Right atrium auricular region (tissue), 2 donors: ENCODE measurements around the gene SPDYE2B. TPM values are rescaled to one million over a fixed set of nuclear protein-coding genes. Genes with fewer than 3 reads are reported as not detected.
A peak's percentile ranks its signal among the peaks of the same experiment; 100 is the strongest.
"Not testable (repeated sequence)": the region's sequence is repeated elsewhere in the genome, so short reads cannot be mapped to it uniquely, and the experiment has no call there.

Experiments used
- DNase-seq: peaks from one replicate; pipeline ENCODE4 v3.0.0-alpha.2; 2019; ENCODE audit warnings: low spot score
- H3K27ac ChIP-seq, 2 donors: fragments of 200-600 bp; sonication (generic); 1 replicate in 1 of 2; 2 replicates in 1 of 2; pipeline ENCODE4 v1.5.1; 2016 to 2019
- H3K27me3 ChIP-seq, 2 donors: fragments of 200-600 bp; sonication (generic); one replicate each; pipeline versions ENCODE4 v1.5.1 to v1.6.0; 2017 to 2019
- H3K36me3 ChIP-seq: fragments of 200-600 bp; sonication (generic); one replicate; pipeline ENCODE4 v1.5.1; 2016
- H3K4me1 ChIP-seq, 2 donors: fragments of 200-600 bp; sonication (generic); one replicate each; pipeline versions ENCODE4 v1.5.1 to v1.6.0; 2017 to 2019
- H3K4me3 ChIP-seq, 2 donors: fragments of 200-600 bp; sonication (generic); 1 replicate in 1 of 2; 2 replicates in 1 of 2; pipeline ENCODE4 v1.5.1; 2017 to 2019; ENCODE audit warnings: mild to moderate bottlenecking in 1 of 2, moderate library complexity in 1 of 2
- H3K9me3 ChIP-seq, 2 donors: fragments of 200-600 bp; sonication (generic); one replicate each; pipeline ENCODE4 v1.5.1; 2019
- total RNA-seq, 2 donors: library from RNA; depleted of rRNA; stranded (reverse); fragments of >200 nt; gene quantifications; one replicate each; pipeline ENCODE4 v1.1.0, GENCODE V29; 2016

Gene SPDYE2B, protein sequence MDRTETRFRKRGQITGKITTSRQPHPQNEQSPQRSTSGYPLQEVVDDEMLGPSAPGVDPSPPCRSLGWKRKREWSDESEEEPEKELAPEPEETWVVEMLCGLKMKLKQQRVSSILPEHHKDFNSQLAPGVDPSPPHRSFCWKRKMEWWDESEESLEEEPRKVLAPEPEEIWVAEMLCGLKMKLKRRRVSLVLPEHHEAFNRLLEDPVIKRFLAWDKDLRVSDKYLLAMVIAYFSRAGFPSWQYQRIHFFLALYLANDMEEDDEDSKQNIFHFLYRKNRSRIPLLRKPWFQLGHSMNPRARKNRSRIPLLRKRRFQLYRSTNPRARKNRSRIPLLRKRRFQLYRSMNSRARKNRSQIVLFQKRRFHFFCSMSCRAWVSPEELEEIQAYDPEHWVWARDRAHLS
- not detected for total RNA-seq

DNA sequence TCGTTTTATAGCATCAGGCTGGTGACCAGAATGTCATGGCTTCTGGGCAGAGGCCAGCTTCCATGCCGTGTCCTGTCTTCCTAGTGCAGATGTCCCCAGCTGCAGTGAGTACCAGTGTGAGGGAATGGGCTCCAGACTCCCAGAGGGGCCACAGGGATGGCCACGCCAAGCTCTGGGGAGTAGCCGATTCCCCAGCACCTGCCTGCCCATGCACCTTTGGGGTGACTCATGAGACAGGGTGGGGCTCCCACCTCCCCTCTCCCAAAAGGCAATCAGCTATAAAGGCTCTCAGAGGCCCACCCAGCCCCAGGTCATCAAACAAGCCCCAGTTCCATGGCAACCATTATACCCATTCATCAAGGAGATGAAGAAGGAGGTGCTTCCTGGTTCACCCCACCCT is at the start of gene SPDYE2B:
Gene SPDYE2B, plus strand, starts transcription at position 396 of the 400 bp plus-strand sequence. CDS start 2,030 bp downstream, outside the sequence.
- DNase-seq, H3K36me3 ChIP-seq: not testable (repeated sequence)

DNA sequence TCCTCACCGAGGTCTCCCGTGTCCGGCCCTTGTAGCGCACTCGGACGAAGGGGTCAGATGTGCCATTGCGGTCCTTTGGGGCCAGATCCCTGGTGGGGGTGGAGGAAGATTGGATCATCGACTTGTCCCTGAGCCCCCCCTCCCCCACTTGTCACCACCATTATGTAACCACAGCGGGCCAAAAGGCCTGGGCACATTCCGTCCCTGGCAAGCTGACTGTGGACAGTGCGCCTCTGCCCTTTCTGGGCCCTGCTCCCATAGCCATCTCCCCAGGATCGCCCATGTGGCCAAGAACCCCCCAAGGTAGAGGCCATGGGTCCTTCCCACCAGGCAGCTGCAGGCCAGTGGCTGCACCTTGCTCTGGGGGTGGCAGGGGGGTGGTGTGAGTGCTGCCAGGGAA is 47.8 kb upstream of the SPDYE2B start:
- DNase-seq, H3K36me3 ChIP-seq, H3K4me1 ChIP-seq, H3K4me3 ChIP-seq, H3K9me3 ChIP-seq, H3K27me3 ChIP-seq, H3K27ac ChIP-seq: not testable (repeated sequence)

More for the DNA sequence above, at the start of gene SPDYE2B:
- H3K9me3 ChIP-seq, H3K27ac ChIP-seq, H3K27me3 ChIP-seq, H3K4me1 ChIP-seq, H3K4me3 ChIP-seq: not testable (repeated sequence)

DNA sequence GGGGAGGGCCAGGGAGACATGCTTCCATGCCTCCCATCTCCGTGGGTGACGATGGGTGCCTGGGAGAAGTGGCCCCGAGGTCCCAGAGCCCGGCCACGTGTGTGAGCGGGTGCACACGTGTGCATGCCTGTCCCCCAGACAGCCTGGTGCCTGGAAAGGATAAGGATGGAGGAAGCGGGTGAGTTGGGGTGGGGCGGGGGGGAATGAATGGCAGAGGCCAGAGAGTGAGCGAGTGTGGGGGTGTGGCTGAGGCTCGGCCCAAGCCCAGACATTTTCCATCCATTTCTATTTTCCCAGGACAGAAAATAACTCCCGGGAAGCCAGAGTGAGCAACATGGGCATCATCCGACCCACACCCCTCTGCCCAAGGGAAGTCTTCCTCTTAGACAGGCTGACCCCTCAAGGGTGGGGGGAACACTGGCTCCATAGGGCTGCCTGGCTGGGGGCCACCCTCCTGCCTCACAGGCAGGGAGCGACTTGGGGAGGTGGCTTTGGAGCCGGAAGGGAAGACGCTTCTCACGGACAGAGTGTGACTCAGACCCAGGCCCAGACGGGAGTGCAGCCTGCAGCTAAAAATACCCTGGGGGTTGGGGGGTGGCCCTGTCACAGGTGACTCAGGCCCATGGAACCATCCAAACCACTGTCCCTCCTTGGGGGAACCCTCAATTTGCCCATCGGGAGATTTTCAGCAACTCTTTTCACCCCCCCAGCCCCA is 45.5 kb upstream of the SPDYE2B start:
- not testable (repeated sequence) for H3K4me1 ChIP-seq, H3K4me3 ChIP-seq, H3K27me3 ChIP-seq, H3K36me3 ChIP-seq, H3K27ac ChIP-seq, H3K9me3 ChIP-seq, DNase-seq

DNA sequence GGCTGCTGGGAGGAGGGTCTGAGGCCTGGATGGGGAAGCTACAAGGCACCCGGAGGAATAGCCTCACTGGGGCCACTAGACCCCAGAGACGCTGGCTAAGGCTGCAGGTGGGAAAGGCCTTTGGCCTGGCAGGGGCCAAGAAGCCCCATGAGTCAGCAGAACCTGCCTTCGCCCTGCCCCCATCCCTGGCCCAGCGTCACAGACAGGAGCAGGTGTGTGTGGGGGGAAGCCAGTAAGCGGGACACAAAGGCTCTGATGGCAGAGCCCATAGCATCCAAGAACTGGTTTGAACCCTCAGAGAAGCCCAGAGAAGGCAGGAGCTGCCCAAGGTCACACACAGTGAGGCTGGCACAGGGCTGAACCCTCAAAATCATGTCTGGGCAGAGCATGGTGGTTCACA is 43.3 kb upstream of the SPDYE2B start:
- H3K4me3 ChIP-seq, DNase-seq, H3K9me3 ChIP-seq, H3K4me1 ChIP-seq, H3K27ac ChIP-seq, H3K36me3 ChIP-seq, H3K27me3 ChIP-seq: not testable (repeated sequence)

DNA sequence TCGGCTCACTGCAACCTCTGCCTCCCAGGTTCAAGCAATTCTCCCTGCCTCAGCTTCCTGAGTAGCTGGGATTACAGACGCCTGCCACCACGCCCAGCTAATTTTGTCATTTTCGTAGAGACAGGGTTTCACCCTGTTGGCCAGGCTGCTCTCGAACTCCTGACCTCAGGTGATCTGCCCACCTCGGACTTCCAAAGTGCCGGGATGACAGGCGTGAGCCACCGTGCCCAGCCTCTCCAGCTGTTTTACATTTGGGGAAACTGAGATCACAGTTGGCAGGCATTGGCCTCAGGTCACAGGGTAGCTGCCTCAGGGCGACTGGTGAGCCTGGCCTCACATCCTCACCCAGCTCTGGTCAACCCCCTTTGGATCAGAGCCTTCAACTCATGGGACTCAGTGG is 40.4 kb upstream of the SPDYE2B start:
- not testable (repeated sequence) for H3K4me1 ChIP-seq, H3K27ac ChIP-seq, H3K9me3 ChIP-seq, H3K4me3 ChIP-seq, H3K27me3 ChIP-seq, H3K36me3 ChIP-seq, DNase-seq

DNA sequence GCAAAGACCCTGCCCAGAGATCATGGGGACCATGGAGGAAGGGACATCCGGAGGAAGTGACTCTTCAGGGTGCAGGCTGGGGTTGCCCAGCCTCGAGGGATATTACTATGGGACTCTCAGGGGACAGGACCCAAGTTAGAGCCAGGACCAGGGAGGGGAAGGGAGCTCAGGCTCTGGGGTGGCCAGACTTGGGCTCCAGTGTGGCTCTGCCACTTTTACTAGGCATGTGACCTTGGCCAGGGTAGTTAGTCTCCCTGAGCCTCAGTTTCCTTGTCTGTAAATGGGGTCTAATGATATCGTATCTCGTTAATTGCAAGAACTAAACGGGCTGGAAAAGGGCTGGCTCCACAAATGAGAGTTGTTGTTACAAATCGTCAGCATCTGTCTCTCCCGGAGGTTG is 39.7 kb upstream of the SPDYE2B start:
- not testable (repeated sequence) for H3K4me3 ChIP-seq, DNase-seq

DNA sequence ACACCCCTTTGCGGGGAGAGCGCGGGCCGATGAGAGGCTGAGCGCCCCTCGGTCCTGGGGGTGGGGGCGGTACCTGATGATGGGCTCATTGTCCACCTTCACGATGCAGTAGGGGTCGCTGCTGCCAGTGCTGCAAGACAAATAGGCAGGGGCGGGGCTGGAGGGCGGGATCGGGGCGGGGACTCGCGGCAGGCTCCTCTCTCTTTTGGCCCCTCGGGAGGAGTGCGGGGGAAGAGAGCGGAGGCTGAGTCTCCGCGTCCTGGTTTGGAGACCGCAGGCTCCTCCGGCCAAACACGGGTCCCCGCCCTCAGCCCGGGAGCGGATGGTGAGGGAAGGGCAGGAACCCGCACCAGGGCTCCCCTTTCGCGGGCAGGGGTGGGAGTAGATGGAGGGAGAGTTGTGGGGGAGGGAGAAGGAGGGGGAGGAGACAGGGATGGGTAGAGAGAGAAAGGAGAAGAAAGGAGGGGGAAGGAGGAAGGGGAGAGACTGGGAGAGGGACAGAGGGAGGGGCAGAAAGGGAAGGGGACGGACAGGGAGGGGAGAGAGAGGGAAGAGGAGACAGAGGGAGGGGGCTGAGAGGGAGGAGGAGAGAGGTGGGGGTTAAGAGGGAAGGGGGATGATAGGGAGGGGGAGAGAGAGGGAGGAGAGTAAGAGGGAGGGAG is 39.0 kb upstream of the SPDYE2B start:
- not testable (repeated sequence) for H3K4me3 ChIP-seq, H3K4me1 ChIP-seq

More for the DNA sequence above, 39.7 kb upstream of the SPDYE2B start:
- not testable (repeated sequence) for H3K9me3 ChIP-seq, H3K4me1 ChIP-seq, H3K27me3 ChIP-seq, H3K36me3 ChIP-seq, H3K27ac ChIP-seq

DNA sequence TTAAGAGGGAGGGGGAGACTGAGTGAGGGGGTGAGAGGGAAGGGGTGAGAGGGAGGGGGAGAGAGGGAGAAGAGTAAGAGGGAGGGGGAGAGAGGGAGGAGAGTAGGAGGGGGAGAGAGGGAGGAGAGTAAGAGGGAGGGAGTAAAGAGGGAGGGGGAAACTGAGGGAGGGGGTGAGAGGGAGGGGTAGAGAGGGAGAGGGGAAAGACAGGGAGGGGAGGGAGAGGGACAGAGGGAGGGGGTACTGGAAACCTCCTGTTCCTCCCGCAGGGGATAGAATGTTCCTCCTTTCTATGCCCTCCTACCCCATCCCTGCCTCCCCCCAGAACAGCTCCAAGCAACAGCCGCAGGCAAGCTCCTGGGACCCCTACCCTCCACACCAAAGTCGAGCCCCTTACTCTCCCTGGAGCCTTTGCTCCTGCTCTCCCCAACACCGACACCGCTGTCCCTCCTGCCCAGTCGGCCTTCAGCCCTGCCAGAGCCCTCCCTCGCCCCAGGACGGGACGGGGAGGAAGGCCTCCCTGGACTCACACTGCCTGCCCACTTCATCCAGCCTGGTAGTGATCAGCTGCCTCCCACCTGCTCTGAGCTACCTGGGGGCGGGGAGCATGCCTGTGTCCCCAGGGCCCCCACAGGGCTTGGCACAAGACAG is 38.3 kb upstream of the SPDYE2B start:
- not testable (repeated sequence) for H3K4me3 ChIP-seq, H3K27me3 ChIP-seq, H3K4me1 ChIP-seq, H3K36me3 ChIP-seq, DNase-seq, H3K9me3 ChIP-seq
- peak overlapping the region in 1 of 2 donors; percentile 39 for H3K27ac ChIP-seq

More for the DNA sequence above, 39.0 kb upstream of the SPDYE2B start:
- not testable (repeated sequence) for H3K27ac ChIP-seq, DNase-seq, H3K27me3 ChIP-seq, H3K9me3 ChIP-seq, H3K36me3 ChIP-seq

DNA sequence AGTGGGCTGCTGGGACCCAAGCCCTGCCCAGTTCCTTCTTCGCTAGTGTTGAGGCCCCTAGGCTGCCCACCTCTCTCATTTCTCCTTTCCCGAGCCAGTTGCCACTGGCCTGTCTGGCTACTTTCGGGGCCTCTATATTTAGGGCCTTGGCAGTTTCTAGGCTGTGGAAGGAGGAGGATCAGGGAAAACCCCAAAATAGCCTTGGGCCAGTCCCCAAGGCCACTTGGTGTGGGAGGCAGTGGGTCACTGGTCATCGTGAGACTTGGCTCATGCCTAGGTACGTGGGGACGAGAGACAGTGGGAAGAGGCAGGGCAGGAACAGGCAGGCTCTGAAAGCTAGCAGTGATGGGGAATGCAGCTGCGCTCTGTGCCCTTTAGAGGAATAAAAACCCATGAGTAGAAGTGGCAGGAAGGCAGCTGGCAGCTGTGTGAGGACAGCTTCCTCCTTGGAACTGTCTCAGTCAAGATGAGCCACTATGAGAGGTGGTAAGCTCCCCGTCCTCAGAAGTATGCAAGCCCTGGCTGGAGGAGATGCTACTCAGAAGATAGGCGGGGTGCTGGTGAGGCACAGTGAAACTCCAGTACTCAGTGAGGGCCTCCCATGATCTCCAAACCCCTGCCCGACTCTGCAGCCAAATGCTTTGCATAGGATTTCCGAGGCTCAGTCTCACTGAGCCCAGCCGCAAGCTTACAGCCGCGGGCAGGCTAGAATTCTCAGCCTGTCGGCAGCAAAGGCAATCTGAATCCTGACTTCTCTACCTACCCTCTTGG is 36.4 kb upstream of the SPDYE2B start:
- H3K27ac ChIP-seq, H3K27me3 ChIP-seq, H3K4me1 ChIP-seq, H3K9me3 ChIP-seq, DNase-seq, H3K4me3 ChIP-seq, H3K36me3 ChIP-seq: not testable (repeated sequence)

DNA sequence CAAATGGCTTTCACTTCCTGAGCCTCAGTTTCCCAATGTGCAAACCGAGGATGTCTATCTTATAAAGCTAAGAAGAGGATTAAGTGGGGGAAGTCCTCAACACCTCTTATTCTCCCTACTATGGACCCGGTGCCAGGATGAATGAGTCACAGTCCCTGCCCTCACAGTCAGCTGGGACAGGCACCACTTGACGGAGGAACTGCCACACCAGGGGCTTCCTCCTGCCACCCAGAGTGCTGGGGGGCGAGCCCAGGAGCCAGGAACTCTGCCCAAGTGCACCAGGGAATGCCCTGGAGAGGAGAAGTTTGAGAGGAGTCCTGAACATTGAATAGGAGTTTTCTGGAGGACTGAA is 35.8 kb upstream of the SPDYE2B start:
- not testable (repeated sequence) for H3K4me3 ChIP-seq, H3K27ac ChIP-seq, H3K36me3 ChIP-seq, H3K9me3 ChIP-seq, H3K4me1 ChIP-seq, DNase-seq, H3K27me3 ChIP-seq

DNA sequence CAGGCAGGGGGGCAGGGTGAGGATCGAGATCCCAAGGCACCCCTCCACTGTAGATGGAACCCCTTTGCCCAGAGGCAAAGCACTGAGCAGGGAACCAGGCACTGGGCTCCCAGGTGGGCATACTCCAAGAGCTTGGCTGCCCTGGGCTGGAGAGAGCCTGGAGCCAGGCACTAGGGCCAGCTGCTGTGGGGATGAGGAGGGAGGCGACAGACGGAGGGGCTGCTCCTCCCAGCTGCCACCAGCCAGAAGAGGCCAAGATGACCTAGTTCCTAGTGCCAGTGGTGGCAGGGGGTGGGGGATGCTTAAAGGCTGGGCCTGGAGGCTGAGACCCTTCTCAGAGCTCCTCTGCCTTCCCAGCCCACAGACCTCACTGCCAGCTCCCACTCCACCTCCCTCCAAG is 35.2 kb upstream of the SPDYE2B start:
- H3K4me3 ChIP-seq, DNase-seq, H3K27ac ChIP-seq, H3K27me3 ChIP-seq, H3K36me3 ChIP-seq, H3K4me1 ChIP-seq, H3K9me3 ChIP-seq: not testable (repeated sequence)

DNA sequence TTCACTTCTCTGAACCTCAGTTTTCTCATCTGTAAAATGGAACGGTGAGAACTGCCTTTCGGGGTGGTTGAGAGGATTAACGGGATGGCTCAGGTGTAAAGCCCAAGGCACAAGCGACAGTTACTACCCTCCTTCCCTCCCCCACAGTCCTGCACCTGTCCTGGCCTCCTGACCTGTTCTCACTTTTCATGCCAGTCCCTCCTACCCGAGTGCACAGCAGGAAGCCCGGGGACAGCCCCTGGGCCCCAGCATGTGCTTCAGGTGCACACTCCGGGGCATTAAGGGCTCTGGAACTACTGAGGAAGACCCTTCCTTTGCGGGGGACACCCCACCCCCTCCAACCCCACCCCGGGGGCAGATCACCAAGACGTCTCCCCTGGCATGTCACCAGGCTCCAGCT is 34.2 kb upstream of the SPDYE2B start:
- not testable (repeated sequence) for H3K27me3 ChIP-seq, H3K36me3 ChIP-seq, H3K4me3 ChIP-seq, H3K27ac ChIP-seq, H3K4me1 ChIP-seq, DNase-seq, H3K9me3 ChIP-seq

DNA sequence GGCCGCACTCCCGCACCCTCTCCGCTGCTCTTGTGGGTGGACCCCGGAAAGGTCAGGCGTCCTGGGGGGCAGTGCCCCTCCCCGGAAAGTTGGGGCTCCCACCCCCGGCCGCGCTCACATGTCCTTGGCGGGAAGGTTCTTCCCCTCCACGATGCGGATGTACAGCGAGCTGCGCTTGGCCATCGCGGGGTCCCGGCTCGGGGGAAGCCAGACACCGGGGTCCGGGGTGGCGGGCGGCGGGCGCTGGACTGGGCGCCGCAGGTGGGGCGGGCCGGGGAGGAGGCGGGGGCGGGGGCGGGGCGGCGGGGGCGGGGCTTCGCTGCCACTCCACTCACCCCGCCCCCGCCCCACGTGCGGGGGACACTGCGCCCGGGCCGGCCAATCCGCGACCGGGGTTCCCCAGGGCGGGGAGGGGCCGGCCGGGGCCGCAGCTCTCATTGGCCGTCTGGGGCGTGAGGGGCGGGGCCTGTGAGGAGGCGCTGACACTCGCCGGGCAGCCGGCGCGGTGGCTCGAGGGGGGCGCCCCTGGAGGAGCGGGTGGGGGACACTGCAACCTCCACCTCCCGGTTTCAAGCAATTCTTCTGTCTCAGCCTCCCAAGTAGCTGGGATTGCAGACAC is 33.5 kb upstream of the SPDYE2B start, which contains the start of gene RASA4:
Gene RASA4, minus strand, starts transcription at position 250 of the 619 bp plus-strand sequence. Its CDS starts 67 bp downstream, at position 183.
- H3K27ac ChIP-seq, H3K36me3 ChIP-seq: not testable (repeated sequence)

More for the DNA sequence above, 33.5 kb upstream of the SPDYE2B start, which contains the start of gene RASA4:
- not testable (repeated sequence) for H3K27me3 ChIP-seq, DNase-seq, H3K4me1 ChIP-seq, H3K9me3 ChIP-seq
- peak within 1 kb of the TSS; percentile 38 to 55 for H3K4me3 ChIP-seq
